HuH-7.5 (cell line): ENCODE results near the gene FGF14.

Experiments used
- DNase-seq: peaks from one replicate; pipeline ENCODE4 v3.0.0; 2011; ENCODE audit warnings: low spot score

Gene FGF14

DNA sequence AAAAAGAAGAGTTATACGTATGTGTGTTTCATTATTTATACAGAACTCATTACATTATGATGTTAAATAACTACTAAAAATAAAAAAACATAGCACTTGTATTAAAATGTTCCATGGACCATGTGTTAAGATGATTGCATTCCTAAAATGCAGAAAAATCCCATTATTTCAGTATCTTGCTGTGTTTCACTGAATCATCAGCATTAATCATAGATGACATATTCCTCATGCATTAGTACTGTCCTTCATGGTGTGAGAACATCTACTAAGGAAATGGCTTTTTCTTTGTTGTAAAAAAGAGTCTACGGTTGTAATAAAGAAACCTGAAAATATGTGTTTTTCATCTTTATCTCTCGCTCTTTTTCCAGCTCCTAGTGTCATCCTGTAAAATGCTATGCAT is 416.5 kb downstream of the FGF14 start:
- no peak for DNase-seq

DNA sequence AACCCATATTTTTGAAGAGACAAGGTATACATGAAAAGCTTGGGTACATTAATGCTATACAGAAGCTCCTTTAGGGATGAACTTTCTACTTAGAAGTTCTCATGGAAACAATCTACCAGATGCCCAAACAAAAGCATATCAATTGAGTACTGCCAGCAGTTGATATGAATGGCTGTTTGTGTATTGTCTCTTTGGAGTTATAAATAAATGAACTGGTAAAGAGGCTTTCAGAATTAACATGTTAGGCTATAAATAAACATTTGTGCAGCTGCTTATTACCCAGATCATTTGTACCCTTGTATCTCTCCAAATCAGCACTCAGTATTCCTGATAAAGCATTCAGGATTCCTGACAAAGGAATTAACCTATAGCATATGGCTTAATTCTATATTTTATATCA is 418.9 kb downstream of the FGF14 start:
- no peak for DNase-seq

DNA sequence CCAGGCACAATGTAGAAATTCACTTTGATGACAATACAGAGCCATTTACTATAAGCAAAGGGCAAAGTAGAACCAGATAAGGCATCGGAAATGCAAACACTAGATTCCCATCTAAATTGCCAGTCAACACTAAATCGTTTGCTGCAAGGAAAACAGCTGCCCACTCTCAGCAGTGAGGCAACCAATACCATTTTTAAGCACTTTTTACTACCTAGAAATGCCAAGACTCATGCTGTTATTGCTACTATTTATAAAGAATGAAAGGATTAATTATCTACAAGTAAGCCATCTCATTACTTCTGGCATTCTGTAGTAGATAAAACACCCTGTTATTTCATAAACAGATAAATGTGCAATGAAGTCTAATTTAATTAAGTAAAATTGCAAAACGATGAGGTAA is 422.0 kb downstream of the FGF14 start:
- no peak for DNase-seq

DNA sequence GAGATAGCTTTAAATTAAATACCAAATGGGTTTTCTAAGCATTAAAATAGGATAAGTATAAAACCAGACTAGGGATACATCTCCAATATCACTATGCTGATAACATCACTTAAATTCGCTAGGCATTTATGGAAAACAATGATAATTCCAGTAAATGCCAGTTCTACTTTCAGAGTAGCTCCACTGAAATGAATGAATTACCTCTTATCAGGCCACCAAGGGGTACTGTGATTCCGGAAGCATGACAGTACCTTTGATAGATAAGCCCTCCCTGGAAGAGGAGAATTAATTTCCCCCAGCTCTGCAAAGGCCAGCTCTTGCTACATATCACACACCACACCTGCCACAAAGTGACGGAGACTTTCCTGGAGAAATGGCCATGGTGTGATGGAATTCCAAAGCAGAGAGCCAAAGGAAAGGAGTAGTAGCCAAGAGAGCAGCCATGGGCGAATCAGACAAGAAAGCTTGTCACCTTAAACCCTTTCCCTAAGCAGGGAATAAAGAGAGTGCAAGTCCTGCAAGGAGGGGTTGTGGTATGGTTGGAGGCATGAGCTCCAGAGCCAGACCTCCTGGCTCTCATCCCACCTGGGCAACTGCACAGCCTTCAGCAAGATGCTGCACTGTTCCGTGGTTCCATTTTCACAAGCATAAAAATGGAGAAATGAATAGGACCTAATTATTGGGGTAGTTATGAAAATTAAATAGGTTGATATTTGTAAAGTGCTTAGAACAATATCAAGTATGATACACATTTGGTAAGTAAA is 423.1 kb downstream of the FGF14 start:
- DNase-seq: no peak

DNA sequence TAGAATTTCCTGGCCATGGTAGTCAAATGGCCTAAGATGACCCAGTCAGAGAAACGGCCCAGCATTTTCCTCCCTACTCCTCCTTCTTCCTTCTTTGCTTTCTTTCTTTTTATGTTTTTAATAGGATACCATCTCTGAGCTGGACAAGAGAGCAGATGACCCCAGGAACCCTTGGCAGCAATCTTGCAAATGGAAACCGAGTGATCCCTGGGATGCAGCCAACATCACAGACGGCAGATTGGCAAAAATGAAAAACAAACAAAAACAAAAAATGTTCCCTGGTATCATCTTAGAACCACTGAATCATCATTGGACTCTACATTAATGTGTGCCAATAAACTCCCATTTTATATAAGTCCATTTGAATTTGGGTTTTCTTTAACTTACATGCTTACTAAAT is 424.4 kb downstream of the FGF14 start:
- no peak for DNase-seq

DNA sequence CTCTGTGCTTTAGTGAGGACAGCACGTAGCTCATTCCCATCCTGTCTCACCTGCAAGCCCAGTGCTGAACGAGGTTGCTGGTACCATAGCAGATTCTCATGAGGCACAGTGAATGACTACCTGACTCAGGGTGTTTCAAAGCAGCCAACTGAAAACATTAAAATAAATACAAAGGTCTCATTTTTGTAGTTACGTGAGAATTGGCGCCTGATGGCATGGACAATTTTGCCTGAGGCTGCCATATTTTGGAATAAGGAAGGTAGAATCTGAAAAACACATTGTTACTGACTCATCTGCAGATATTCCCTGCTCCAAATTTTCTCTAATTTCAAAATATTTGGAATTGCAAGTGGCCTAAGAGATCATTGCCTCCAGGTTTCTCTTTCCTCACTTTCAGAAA is 429.7 kb downstream of the FGF14 start:
- DNase-seq: no peak

DNA sequence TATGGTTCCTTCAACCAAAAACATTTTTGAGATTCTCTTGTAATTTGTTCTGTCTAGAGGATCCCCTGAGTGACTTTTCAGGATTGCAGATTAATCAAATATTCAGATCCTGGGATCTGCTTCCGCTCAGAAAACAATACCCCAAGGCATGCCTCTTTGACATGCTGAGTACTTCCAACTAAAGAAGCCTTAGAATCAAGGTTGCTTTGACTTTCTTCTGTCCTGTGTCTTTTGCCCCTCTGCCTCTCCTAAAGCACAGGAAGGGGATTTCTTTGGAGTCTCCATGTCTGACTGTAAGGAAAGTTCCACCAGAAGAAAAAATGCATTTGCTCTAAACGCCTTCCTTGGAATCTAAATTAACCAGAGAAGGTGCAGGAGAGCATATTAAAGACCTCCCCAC is 431.5 kb downstream of the FGF14 start:
- DNase-seq: no peak

DNA sequence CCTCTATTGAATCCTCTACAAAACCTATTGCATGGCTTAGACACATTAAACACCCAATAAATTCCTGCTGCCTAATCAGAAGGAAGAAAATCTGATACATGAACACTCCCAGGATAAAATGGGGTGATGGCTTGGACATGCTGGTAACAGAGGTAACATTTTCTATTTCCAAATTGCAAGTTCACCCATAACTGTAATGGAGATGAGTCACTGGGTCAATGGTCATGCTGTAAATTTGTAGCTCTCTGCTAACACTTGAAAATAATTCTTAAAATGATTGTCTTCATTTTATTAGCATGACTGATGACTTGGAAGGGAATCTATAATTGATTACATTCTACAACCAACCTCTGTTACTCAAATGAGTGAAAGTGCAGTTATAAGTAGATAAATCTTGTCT is 434.1 kb downstream of the FGF14 start:
- no peak for DNase-seq

DNA sequence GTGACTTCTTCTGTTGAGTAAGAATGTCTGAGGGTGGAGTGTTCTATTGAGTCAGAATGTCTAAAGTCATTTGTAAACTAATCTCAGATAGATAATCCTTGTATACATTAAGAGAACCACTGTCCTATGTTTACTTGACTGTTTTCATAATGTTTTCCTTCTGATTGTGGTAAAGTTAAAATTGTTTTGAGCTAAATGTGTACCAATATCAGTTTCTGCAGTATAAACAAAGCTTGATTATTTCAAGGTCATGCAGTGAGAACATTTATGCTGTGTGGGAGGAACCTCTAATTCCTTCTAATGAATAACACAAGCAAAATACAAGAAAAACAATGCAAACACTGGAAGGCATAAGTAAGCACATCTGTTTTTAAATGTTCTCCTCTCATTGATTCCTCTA is 434.6 kb downstream of the FGF14 start:
- DNase-seq: no peak

DNA sequence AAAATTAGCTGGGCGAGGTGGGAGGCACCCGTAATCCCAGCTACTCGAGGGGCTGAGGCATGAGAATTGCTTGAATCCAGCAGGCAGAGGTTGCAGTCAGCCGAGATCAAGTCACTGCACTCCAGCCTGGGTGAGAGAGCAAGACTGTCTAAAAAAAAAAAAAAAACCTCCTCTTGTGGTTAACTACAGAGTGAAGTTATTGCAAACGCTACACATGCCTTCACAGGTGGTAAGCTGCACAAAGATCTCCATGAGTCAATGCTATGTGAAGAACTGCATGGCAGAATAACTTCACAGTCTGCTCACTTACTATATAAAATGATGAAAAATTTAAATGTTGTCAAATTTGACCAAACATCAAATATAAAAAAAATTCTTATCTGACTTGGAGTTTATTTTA is 436.8 kb downstream of the FGF14 start:
- DNase-seq: no peak

DNA sequence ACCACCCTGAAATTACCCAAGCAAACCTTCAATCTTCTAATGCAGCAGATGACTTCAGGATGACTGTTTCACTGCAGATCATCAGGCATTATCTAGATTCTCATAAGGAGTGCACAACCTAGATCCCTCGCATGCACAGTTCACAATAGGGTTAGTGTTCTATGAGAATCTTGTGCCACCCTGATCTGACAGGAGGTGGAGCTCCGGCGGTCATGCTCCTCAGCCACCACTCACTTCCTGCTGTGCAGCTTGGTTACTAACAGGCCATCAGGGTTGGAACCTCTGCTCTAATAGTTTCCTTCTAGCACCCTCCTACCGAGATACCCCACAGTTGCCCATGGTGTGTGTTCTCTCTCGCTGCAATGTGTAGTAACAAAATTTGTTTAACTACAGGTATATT is 442.8 kb downstream of the FGF14 start:
- no peak for DNase-seq

DNA sequence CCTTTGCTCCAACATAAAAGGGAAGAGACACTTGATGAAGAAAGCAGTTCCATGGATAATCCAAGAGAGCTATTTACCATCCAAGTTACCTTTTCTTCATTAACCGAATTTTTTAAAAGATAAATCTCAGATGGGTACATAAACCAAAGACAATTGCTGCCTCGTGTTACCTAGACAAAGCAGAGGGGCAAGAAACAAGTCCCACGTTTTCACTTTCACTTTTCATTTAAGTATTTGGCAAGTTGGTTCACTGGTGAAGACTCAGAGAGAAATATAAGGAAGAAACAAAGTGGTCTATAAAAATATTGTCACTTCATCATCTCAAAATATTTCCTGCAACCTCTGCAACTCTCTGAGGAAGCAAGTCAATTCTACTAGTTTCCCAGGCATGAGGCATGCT is 446.1 kb downstream of the FGF14 start:
- DNase-seq: no peak

DNA sequence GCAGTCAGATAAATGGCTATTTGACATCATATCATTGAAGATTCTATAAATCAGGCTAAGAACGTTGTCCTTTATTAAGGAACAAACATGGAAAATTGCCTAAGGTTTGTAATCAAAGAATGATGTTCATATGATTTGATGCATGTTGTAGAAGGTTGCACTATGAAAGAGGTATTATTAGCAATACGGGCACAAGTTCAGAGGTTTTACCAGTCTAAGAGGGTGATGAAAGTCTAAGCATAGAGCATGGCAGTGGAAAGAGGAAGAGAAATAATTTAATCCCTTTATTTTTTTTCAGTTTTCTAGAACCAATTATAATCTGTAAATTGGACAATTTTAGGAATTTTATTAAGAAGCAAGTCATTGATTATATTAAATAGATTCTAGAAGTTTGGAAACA is 450.7 kb downstream of the FGF14 start:
- no peak for DNase-seq

DNA sequence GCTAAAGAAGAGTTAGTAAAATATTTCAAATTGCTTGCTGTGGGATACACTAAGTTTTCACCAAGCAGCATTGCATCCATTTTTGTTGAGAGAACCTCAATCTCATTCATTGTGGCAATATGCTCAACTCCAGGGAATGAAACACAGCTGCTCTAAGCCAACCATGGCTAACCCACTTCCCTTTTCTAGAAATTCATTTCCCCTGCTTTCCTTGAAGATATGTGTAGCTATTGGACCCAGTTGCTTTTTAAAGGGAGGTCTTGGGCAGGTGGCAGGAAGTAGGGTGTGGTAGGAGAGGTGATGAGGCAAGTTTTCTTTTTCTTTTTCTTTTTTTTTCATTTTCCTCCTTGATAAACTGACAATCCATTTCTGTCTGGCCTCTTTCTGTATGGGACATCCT is 452.2 kb downstream of the FGF14 start:
- DNase-seq: no peak

DNA sequence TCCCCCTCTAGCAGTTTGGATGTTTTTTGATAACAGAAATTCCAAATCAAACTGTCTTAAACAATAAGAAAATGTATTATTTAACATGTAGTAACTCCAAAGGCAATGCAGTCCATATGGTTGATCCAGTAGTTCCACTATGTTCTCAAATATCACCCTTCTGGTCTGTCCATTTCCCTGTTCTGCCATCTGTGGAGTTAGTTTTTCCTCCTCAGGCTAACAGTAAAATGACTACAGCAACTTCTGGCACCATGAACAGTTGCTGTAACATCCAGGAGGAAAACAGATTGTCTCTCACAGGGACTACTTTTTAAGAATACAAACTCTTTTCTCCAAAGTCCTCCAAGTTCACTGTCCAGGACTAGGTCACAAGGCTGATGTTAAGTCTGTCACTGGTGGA is 455.4 kb downstream of the FGF14 start:
- DNase-seq: no peak

DNA sequence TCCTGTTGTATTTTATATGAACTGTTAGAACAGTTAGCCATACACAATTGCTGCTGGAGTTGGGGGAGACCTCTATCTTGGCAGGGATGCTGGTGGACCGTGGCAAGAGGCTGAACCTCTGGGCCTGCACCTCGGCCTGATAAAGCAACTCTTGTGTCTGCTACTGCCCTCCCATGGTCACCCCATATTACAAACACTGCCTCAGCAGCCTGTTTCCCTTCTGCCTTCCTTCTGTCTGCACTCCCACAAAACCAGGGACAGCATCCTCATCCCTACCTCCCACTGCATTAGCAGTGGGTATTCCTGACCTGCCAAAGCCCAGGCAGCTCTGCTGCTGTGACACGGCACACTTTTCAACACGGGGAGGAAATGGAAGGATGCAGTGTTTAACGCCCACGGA is 456.4 kb downstream of the FGF14 start:
- no peak for DNase-seq

DNA sequence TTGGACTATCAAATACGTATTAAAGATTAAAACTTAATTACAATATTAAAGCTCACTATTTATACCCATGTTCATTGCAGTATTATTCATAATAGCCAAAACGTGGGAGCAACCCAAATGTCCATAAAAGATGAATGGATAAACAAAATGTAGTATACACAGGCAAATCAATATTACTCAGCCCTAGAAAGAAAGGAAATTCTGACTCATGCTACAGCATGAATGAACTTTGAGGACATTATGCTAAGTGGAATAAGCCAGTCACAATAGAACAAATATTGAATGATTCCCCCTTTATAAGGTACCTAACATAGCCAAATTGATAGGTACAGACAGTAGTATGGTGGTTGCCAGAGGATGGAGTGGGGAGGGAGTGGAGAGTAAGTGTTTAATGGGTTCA is 457.3 kb downstream of the FGF14 start:
- no peak for DNase-seq

DNA sequence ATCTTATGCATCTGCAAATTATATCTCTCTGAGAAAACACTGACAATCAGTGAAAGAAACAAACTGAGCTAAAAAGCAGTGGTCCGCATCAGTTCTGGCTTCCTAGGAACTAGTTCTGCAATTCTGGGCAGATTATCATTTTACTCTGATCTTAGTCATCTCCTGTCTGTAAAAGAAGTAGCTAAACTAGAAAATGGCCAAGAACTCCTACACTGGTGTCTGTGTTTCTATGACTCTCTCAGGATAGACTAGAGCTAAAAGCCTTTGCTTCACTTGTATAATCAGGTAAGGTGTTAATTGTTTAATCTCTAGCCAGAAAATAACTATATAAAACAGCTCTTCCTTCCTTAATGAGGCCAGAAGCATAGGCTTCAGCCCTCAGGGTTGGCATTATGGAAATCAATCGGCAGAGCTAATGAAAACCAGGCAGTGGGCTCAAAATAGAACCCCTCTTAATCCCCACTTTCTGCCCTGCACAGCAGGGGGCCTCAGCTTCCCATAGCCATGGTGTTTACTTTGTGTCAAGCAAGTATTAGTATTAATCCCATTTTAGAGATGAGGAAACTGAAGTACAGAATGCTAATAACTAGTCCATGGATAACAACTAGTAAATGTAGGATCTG is 459.2 kb downstream of the FGF14 start:
- DNase-seq: no peak

DNA sequence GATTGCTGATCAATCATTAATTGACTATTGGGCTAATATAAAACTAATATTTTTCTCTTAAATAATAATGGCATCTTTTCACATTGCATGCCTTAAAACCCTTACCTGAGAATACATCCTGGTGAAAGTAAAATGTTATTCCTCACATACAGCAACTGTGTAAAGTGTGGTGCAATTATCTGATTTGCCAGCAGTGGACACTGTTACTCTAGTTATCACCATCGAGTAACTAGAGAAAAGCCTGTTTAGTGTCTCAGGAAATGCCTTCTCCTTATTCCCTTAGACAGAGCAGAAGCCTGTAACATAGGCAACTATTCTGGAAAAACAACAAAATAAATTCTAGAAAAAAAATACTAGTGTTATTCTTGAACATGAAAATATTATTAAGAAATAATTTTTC is 459.8 kb downstream of the FGF14 start:
- DNase-seq: no peak

DNA sequence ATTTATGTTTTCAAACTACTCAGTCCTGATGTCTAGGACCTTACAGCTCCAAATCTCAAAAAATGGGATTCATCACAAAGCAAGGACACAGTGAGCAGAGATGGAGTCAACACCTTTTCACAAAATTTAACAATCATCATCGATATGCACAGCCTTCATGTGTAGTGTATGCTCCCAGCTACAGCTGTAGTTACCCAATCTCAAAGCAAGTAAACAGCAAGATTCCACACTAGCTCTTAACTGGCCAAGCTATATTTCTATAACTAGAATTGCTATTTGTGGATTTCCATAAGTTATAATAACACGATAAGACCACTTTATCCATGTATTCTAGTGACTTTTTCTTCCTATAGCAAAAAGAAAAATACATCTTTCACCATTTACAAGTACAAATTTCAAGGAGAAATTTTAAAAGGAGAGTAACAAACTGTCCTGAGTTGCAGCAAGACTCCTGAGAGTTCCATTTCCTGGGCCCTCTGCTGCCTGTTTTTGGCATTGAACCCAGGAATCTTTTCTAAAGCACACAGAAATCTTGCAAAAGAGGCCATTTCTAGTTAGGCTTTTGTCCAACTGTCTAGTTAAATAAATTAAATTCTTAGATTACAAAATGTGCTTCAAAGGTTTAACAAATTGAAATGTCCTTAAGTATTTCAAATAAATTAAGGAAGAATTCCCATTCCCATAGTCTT is 460.6 kb downstream of the FGF14 start:
- DNase-seq: no peak

DNA sequence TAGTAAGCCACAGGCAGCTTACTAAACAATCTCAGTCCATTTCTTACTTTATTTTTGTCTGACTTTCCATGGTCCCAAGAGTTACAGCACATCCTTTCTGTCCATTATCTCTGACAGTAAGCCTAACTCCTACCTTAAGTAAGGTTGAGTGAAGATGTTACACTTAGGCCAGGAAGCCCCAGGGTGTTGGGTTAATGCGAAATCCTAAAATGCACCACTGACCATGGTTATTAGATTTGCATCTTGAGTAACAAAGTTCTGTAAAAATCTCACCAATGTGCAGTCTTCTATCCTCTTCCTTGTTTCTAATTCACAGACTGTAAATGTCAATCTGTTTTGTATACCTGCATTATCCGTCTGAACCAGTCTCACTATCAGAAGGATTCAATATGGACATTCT is 462.5 kb downstream of the FGF14 start:
- no peak for DNase-seq

DNA sequence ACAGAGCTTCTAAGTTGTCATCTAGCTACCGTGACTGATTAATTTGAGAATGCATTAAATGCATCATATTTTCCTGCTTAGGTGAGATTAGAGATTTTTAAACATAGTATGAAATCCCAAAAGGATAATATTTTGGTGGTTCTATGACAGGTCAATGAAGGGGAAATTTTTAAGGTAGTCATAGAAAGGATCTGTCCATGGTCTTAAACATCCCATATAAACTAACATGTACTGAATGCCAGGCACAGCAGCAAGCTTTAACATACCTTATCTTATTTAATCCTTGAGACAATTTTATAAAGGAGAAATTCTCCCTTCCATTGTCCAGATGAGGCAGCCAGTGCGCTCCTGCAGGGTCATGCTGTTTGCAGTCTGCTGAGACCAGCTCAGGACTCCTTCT is 466.0 kb downstream of the FGF14 start:
- DNase-seq: no peak

DNA sequence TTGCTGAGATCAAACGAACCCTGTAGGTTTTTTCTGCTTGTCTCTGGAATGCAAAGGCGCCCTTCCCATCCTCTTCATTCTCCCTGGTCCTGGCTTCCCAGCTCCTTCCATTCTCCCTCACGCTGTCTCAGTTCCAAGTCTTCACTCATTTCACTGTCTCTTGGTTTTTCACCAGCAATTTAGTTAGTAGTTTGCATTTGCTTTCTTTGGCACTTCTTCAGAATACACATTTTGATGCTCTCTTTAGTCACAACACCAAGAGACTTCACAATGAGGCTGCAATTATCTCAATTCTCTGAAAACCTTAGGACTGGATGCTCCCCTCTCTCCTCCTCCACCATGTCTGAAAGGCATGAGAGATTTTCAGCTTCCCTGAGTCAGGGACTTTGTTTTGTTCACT is 470.7 kb downstream of the FGF14 start:
- DNase-seq: no peak

DNA sequence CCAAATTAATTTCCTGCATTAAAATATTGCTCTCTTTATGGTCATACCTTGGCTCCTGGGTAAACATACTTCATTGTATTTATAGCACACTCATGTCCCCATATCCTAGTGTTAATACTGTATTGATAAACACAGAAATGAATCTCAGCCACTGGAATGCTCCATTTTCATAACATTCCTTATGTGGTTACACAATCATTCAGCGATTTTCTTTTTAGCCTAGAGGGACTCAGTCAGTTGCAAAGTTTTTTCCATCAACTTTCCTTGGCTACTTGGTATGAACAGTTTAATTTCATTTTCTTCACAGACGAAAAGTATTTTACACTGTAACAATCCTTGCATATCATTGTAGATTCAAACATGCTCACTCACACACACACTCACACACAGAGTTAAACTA is 471.5 kb downstream of the FGF14 start:
- DNase-seq: no peak
